ENCODE results near the gene PSME4. TPM values are rescaled to one million over a fixed set of nuclear protein-coding genes. Genes with fewer than 3 reads are reported as not detected.

PSME4 gene
- total and polyA plus RNA-seq, 2 of the 13 experiments (the other 11 are each of a cell fraction or from before 2014, with no cell fraction given): 52.1 to 77.8 TPM

DNA sequence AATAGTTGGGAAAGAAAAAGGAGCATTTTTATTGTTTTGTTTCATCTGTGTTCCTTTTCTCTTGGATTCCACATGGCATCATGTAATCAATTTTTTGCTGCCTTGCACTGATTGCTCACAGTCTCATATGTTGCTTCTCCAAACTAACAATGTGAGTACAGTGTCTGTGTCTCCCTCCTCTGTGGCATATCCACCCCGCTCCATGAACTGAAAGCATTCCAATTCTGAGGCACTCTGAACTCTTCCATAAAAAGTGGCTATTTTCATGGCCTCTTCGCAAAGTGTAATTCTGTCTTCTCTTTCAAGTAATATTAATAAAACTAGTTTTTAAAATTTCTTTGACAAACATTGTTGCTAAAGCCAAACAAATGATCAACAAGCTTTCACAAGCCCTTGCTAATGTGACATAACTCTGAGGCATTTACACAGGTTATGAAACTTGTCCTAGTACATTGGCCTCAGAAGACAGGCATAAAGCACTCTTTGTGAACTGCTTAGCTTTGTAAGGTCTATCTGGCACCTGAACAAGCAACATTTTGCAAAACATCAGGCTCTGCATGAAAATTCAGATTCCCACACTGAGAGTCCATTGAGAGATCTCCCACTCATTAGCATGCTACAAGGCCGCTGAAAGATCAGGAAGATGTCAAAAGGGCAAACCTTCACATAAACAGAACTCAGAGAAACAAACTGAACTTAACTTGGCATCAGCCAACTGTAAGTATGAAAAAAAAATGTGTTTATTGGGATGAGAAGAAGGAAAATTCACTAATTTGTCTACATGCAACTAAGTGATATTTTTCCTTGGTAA lies 144.0 kb downstream of the PSME4 start (continued):
- TF ChIP-seq DMTF1 (CRISPR knock-in tag; IDR thresholded peaks at IDR 0.05) (0 out of 2 replicates have a peak, but pooled peaks have one; percentile 72), ZBTB26 (CRISPR knock-in tag; IDR thresholded peaks at IDR 0.05; ENCODE audit: borderline replicate concordance) (peak; percentile 48; the same call in 1 of the 2 replicates), SIN3B (IDR thresholded peaks at IDR 0.05; ENCODE audit: low read length) (no peak; the same call in 1 of the 2 replicates), RCOR2 (CRISPR knock-in tag; IDR thresholded peaks at IDR 0.05) (peak; percentile 95), ZNF75D (CRISPR knock-in tag; IDR thresholded peaks at IDR 0.05; ENCODE audit: borderline replicate concordance) (no peak), MTA1 (CRISPR knock-in tag; IDR thresholded peaks at IDR 0.05; ENCODE audit: borderline replicate concordance) (peak; percentile 38; the same call in 1 of the 2 replicates), SSRP1 (CRISPR knock-in tag; IDR thresholded peaks at IDR 0.05) (peak; percentile 62), RBAK (CRISPR knock-in tag; IDR thresholded peaks at IDR 0.05) (no peak; the same call in 1 of the 2 replicates), YEATS4 (CRISPR knock-in tag; IDR thresholded peaks at IDR 0.05; ENCODE audit: borderline replicate concordance) (peak; percentile 57; the same call in 1 of the 2 replicates), SAFB2 (CRISPR knock-in tag; IDR thresholded peaks at IDR 0.05; ENCODE audit: borderline replicate concordance, low read depth) (peak; percentile 72; the same call in 1 of the 2 replicates), DNMT3B (CRISPR knock-in tag; conservative IDR thresholded peaks at IDR 0.05) (0 out of 2 replicates have a peak, but pooled peaks have one; percentile 77), ATAD3A (CRISPR knock-in tag; IDR thresholded peaks at IDR 0.05) (no peak), ZNF589 (CRISPR knock-in tag; conservative IDR thresholded peaks at IDR 0.05) (peak; percentile 96), SRSF1 (optimal IDR thresholded peaks at IDR 0.05; ENCODE audit: low read depth, low read length) (no peak), CHCHD3 (CRISPR knock-in tag; IDR thresholded peaks at IDR 0.05) (no peak), THAP11 (CRISPR knock-in tag; IDR thresholded peaks at IDR 0.05) (peak; percentile 86), PHF21A (CRISPR knock-in tag; IDR thresholded peaks at IDR 0.05) (peak; percentile 98), FUBP1 (CRISPR knock-in tag; IDR thresholded peaks at IDR 0.05; ENCODE audit: borderline replicate concordance) (no peak)
- TF ChIP-seq, protein P1, sequence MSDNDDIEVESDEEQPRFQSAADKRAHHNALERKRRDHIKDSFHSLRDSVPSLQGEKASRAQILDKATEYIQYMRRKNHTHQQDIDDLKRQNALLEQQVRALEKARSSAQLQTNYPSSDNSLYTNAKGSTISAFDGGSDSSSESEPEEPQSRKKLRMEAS (IDR thresholded peaks at IDR 0.05): no peak; the same call in 1 of the 2 replicates
- TF ChIP-seq, protein P2, sequence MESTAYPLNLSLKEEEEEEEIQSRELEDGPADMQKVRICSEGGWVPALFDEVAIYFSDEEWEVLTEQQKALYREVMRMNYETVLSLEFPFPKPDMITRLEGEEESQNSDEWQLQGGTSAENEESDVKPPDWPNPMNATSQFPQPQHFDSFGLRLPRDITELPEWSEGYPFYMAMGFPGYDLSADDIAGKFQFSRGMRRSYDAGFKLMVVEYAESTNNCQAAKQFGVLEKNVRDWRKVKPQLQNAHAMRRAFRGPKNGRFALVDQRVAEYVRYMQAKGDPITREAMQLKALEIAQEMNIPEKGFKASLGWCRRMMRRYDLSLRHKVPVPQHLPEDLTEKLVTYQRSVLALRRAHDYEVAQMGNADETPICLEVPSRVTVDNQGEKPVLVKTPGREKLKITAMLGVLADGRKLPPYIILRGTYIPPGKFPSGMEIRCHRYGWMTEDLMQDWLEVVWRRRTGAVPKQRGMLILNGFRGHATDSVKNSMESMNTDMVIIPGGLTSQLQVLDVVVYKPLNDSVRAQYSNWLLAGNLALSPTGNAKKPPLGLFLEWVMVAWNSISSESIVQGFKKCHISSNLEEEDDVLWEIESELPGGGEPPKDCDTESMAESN (CRISPR knock-in tag; conservative IDR thresholded peaks at IDR 0.05): no peak

All from HepG2 (cell line).